ENCODE data around the gene PRAME. TPM values are rescaled to one million over a fixed set of nuclear protein-coding genes. Genes with fewer than 3 reads are reported as not detected.
A peak's percentile ranks its signal among the peaks of the same experiment; 100 is the strongest.
"Not testable (repeated sequence)": the region's sequence is repeated elsewhere in the genome, so short reads cannot be mapped to it uniquely, and the experiment has no call there.

PRAME gene, protein sequence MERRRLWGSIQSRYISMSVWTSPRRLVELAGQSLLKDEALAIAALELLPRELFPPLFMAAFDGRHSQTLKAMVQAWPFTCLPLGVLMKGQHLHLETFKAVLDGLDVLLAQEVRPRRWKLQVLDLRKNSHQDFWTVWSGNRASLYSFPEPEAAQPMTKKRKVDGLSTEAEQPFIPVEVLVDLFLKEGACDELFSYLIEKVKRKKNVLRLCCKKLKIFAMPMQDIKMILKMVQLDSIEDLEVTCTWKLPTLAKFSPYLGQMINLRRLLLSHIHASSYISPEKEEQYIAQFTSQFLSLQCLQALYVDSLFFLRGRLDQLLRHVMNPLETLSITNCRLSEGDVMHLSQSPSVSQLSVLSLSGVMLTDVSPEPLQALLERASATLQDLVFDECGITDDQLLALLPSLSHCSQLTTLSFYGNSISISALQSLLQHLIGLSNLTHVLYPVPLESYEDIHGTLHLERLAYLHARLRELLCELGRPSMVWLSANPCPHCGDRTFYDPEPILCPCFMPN
- total RNA-seq, result not detected in 2 replicates
- long read RNA-seq, result 0 reads

DNA sequence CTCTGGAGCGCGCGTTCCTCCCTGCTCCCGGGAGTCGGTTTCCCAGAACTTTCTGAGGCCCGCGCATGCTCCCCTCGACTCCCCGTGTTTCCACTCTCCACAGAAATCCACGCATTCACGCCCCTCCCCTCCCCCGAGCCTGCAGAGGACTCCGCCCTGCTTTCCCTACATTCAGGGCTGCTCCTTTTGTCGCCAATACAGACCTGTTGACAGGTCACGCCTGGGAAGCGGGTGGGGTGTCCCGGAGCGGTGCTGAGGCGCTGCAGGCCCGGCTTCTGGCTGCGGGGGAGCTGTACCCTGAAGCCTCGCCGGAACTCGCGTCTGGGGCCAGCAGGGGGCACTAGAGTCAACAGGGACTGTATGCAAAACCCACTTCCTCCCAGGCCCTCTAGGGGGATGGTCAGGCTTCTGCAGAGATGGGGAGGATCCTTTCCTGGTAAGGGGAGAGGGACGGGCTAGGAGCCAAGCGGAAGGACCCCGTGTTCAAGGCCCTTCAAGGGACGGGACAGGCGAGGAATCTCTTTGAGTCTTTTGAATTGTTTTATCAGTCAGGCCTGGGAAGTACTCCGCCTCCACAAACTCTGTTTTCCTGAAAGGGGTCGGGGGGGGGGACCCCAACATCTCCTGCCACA lies at the start of gene PRAME:
PRAME (minus strand) TSS at position 294 of the 632 bp plus-strand sequence. CDS start 2,433 bp downstream, outside the sequence.
- no peaks in the 10 kb centered on the region for H3K9me3 Mint-ChIP-seq (ENCODE audit: low read depth)
- TF ChIP-seq, protein P1, sequence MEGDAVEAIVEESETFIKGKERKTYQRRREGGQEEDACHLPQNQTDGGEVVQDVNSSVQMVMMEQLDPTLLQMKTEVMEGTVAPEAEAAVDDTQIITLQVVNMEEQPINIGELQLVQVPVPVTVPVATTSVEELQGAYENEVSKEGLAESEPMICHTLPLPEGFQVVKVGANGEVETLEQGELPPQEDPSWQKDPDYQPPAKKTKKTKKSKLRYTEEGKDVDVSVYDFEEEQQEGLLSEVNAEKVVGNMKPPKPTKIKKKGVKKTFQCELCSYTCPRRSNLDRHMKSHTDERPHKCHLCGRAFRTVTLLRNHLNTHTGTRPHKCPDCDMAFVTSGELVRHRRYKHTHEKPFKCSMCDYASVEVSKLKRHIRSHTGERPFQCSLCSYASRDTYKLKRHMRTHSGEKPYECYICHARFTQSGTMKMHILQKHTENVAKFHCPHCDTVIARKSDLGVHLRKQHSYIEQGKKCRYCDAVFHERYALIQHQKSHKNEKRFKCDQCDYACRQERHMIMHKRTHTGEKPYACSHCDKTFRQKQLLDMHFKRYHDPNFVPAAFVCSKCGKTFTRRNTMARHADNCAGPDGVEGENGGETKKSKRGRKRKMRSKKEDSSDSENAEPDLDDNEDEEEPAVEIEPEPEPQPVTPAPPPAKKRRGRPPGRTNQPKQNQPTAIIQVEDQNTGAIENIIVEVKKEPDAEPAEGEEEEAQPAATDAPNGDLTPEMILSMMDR (IDR thresholded peaks at IDR 0.05; ENCODE audit: unreplicated experiment), result peak; percentile 66
- H3K36me3 Mint-ChIP-seq (ENCODE audit: insufficient read depth), result no peaks in the 10 kb centered on the region
- no peak within 1 kb of the TSS for H3K27ac Mint-ChIP-seq
- no peaks in the 10 kb centered on the region for H3K4me1 Mint-ChIP-seq (ENCODE audit: low read depth)
- no peak within 1 kb of the TSS for H3K4me3 Mint-ChIP-seq (ENCODE audit: low read depth)
- DNase-seq (ENCODE audit: low spot score, unreplicated experiment), result peak; percentile 60
- H3K27me3 Mint-ChIP-seq, result peaks cover 34% of the 10 kb centered on the region

DNA sequence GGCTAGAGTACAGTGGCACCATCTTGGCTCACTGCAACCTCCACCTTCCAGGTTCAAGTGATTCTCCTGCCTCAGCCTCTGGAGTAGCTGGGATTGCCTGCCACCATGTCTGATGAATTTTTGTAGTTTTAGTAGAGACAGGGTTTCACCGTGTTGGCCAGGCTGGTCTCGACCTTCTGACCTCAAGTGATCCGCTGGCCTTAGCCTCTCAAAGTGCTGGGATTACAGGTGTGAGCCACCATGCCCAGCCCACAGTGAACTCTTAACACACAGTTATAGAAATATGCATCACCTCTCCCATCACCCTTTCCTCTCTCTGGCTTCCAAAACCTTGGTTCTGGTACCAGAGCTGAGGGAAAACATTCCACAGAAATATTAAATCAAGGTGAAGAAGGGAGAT lies 49.0 kb upstream of the PRAME start:
- H3K27me3 Mint-ChIP-seq, result peaks cover 70% of the 10 kb centered on the region
- not testable (repeated sequence) for H3K27ac Mint-ChIP-seq; H3K9me3 Mint-ChIP-seq (ENCODE audit: low read depth); H3K4me1 Mint-ChIP-seq (ENCODE audit: low read depth); DNase-seq (ENCODE audit: low spot score, unreplicated experiment); H3K4me3 Mint-ChIP-seq (ENCODE audit: low read depth); H3K36me3 Mint-ChIP-seq (ENCODE audit: insufficient read depth)

DNA sequence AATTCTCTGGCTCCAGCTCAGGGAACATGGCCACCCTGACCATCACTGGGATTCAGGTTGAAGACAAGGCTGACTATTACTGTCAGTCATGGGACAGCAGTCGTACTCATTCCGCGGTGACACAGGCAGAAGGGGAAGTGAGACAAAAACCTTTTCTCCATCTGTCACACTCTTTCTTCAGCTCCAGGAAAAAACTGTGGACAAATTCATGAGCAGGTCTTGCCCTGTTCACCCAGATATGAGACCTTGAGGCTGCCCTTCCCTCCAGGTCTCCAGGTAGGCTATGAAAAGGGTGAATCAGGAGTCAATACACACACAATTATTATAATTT lies 46.0 kb upstream of the PRAME start:
- H3K4me3 Mint-ChIP-seq (ENCODE audit: low read depth), result no peak overlapping the region
- no peak for DNase-seq (ENCODE audit: low spot score, unreplicated experiment)
- peaks cover 3% of the 10 kb centered on the region for H3K9me3 Mint-ChIP-seq (ENCODE audit: low read depth)
- no peaks in the 10 kb centered on the region for H3K36me3 Mint-ChIP-seq (ENCODE audit: insufficient read depth)
- no peaks in the 10 kb centered on the region for H3K4me1 Mint-ChIP-seq (ENCODE audit: low read depth)
- H3K27ac Mint-ChIP-seq, result no peak overlapping the region
- H3K27me3 Mint-ChIP-seq, result peaks cover 64% of the 10 kb centered on the region
- TF ChIP-seq, protein P1 (IDR thresholded peaks at IDR 0.05; ENCODE audit: unreplicated experiment), result no peak

- Mint-ChIP-seq H3K4me1 (ENCODE audit: low read depth) (no peaks in the 10 kb centered on the region), H3K9me3 (ENCODE audit: low read depth) (peaks cover 3% of the 10 kb centered on the region), H3K27me3 (peaks cover 63% of the 10 kb centered on the region), H3K4me3 (ENCODE audit: low read depth) (no peak overlapping the region), H3K27ac (no peak overlapping the region), H3K36me3 (ENCODE audit: insufficient read depth) (no peaks in the 10 kb centered on the region)
- DNase-seq (ENCODE audit: low spot score, unreplicated experiment), result no peak
- TF ChIP-seq, protein P1 (IDR thresholded peaks at IDR 0.05; ENCODE audit: unreplicated experiment), result no peak
Measured at GRCh38 chr22:22604326-22605073, 45.4 kb upstream of the PRAME start.

- Mint-ChIP-seq H3K4me1 (ENCODE audit: low read depth) (no peaks in the 10 kb centered on the region), H3K27ac (no peak overlapping the region), H3K4me3 (ENCODE audit: low read depth) (no peak overlapping the region), H3K36me3 (ENCODE audit: insufficient read depth) (no peaks in the 10 kb centered on the region), H3K9me3 (ENCODE audit: low read depth) (peaks cover 3% of the 10 kb centered on the region), H3K27me3 (peaks cover 65% of the 10 kb centered on the region)
- no peak for DNase-seq (ENCODE audit: low spot score, unreplicated experiment)
- TF ChIP-seq, protein P1 (IDR thresholded peaks at IDR 0.05; ENCODE audit: unreplicated experiment), result no peak
Measured at GRCh38 chr22:22603470-22603947, 44.4 kb upstream of the PRAME start.

Data from progenitor cell of endocrine pancreas (in vitro differentiated cells).